ENCODE results near the gene FAXDC2.

The FAXDC2 gene

GRCh38 chr5:154802050-154802449 is 48.4 kb downstream of the FAXDC2 start:
- Histone ChIP-seq H4K20me1 (ENCODE audit: insufficient read depth, low read length) (no peaks in the 10 kb centered on the region), H3K9ac (ENCODE audit: low read length) (no peak overlapping the region), H3K27ac (ENCODE audit: low read length) (no peak overlapping the region), H2AFZ (ENCODE audit: low read depth, low read length) (no peak overlapping the region), H3K4me1 (ENCODE audit: low read length) (no peaks in the 10 kb centered on the region), H3K79me2 (ENCODE audit: low read length) (no peaks in the 10 kb centered on the region; the same call in 1 of the 2 replicates), H3K36me3 (replicated peaks; ENCODE audit: low read depth, low read length) (peaks cover 65% of the 10 kb centered on the region), H3K4me2 (ENCODE audit: low read length) (no peak overlapping the region), H3K27me3 (ENCODE audit: low read depth, low read length) (no peaks in the 10 kb centered on the region), H3K9me3 (ENCODE audit: insufficient read depth, low read length) (no peaks in the 10 kb centered on the region), H3K4me3 (ENCODE audit: low read length) (no peak overlapping the region)
- TF ChIP-seq CTCF (IDR thresholded peaks at IDR 0.05; ENCODE audit: low read depth, low read length) (no peak), EZH2phosphoT487 (IDR thresholded peaks at IDR 0.05; ENCODE audit: low read depth) (no peak)

GRCh38 chr5:154801083-154801482 is 49.3 kb downstream of the FAXDC2 start:
- Histone ChIP-seq H4K20me1 (ENCODE audit: insufficient read depth, low read length) (no peaks in the 10 kb centered on the region), H3K4me3 (ENCODE audit: low read length) (no peak overlapping the region), H3K27me3 (ENCODE audit: low read depth, low read length) (no peaks in the 10 kb centered on the region), H2AFZ (ENCODE audit: low read depth, low read length) (no peak overlapping the region), H3K79me2 (ENCODE audit: low read length) (peaks cover 8% of the 10 kb centered on the region), H3K27ac (ENCODE audit: low read length) (no peak overlapping the region), H3K9me3 (ENCODE audit: insufficient read depth, low read length) (no peaks in the 10 kb centered on the region), H3K9ac (ENCODE audit: low read length) (no peak overlapping the region), H3K36me3 (replicated peaks; ENCODE audit: low read depth, low read length) (peaks cover 65% of the 10 kb centered on the region), H3K4me1 (ENCODE audit: low read length) (no peaks in the 10 kb centered on the region), H3K4me2 (ENCODE audit: low read length) (no peak overlapping the region)
- no peak for TF ChIP-seq EZH2phosphoT487 (IDR thresholded peaks at IDR 0.05; ENCODE audit: low read depth)
- no peak for TF ChIP-seq CTCF (IDR thresholded peaks at IDR 0.05; ENCODE audit: low read depth, low read length)

- Histone ChIP-seq H3K36me3 (replicated peaks; ENCODE audit: low read depth, low read length) (peaks cover 62% of the 10 kb centered on the region), H4K20me1 (ENCODE audit: insufficient read depth, low read length) (no peaks in the 10 kb centered on the region), H3K79me2 (ENCODE audit: low read length) (peaks cover 8% of the 10 kb centered on the region), H3K9ac (ENCODE audit: low read length) (no peak overlapping the region), H3K27ac (ENCODE audit: low read length) (no peak overlapping the region), H3K4me3 (ENCODE audit: low read length) (no peak overlapping the region), H3K27me3 (ENCODE audit: low read depth, low read length) (no peaks in the 10 kb centered on the region), H2AFZ (ENCODE audit: low read depth, low read length) (no peak overlapping the region), H3K4me1 (ENCODE audit: low read length) (no peaks in the 10 kb centered on the region), H3K9me3 (ENCODE audit: insufficient read depth, low read length) (no peaks in the 10 kb centered on the region), H3K4me2 (ENCODE audit: low read length) (no peak overlapping the region)
- TF ChIP-seq EZH2phosphoT487 (IDR thresholded peaks at IDR 0.05; ENCODE audit: low read depth), result no peak
- TF ChIP-seq CTCF (IDR thresholded peaks at IDR 0.05; ENCODE audit: low read depth, low read length), result no peak
Observed at GRCh38 chr5:154800582-154800981, 49.8 kb downstream of the FAXDC2 start.

- Histone ChIP-seq H3K27ac (ENCODE audit: low read length) (no peak overlapping the region), H2AFZ (ENCODE audit: low read depth, low read length) (no peak overlapping the region), H3K36me3 (replicated peaks; ENCODE audit: low read depth, low read length) (peaks cover 61% of the 10 kb centered on the region), H3K4me1 (ENCODE audit: low read length) (no peaks in the 10 kb centered on the region), H3K27me3 (ENCODE audit: low read depth, low read length) (no peaks in the 10 kb centered on the region), H3K79me2 (ENCODE audit: low read length) (peaks cover 20% of the 10 kb centered on the region), H3K4me2 (ENCODE audit: low read length) (no peak overlapping the region), H3K9me3 (ENCODE audit: insufficient read depth, low read length) (no peaks in the 10 kb centered on the region), H3K9ac (ENCODE audit: low read length) (no peak overlapping the region), H4K20me1 (ENCODE audit: insufficient read depth, low read length) (0 out of 2 replicates have a peak, but pooled peaks cover 2% of the 10 kb centered on the region), H3K4me3 (ENCODE audit: low read length) (no peak overlapping the region)
- no peak for TF ChIP-seq EZH2phosphoT487 (IDR thresholded peaks at IDR 0.05; ENCODE audit: low read depth)
- no peak for TF ChIP-seq CTCF (IDR thresholded peaks at IDR 0.05; ENCODE audit: low read depth, low read length)
Observed at GRCh38 chr5:154797762-154798161, 52.6 kb downstream of the FAXDC2 start.
